ENCODE data around the gene MAMLD1. TPM values are rescaled to one million over a fixed set of nuclear protein-coding genes. Genes with fewer than 3 reads are reported as not detected.

MAMLD1 gene
- total and polyA plus RNA-seq, 9 of the 15 experiments (the other 6 are each of a cell fraction or from before 2014, with no cell fraction given): 0.12 to 0.18 TPM; not detected in 7

DNA sequence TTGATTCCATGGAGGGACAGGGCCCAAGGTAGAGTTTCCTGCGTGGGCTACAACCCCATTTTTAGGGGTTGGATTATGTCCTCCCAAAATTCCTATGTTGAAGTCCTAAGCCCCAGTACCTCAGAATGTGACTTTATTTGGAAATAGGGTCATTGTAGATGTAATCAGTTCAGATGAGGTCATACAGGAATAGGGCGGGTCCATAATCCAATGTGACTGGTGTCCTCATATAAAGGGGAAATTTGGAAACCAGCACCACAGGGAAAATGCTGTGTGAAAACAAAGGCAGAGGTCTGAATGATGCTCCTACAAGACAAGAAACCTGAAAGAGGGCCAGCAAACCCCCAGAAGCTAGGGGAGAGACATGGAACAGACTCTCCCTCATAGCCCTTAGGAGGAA, 31.1 kb upstream of the MAMLD1 start:
- no peaks in the 10 kb centered on the region for H3K9me1 ChIP-seq (ENCODE audit: control insufficient read depth, insufficient read depth, low read length)
- H3K36me3 ChIP-seq (ENCODE audit: control insufficient read depth, insufficient read depth, low read length): no peaks in the 10 kb centered on the region
- ChIA-PET POLR2A (no interaction called here), CTCF (ENCODE audit: low intra/inter-chr PET ratio) (no interaction called here)
- H2AFZ ChIP-seq (ENCODE audit: low read depth, low read length): no peak overlapping the region
- no peak for DNase-seq (ENCODE audit: extremely low read depth in 1 of 4, low spot score in 3 of 4)
- no peak overlapping the region for H3K4me2 ChIP-seq (ENCODE audit: insufficient read depth, low read length)
- peaks cover 0 to 3% of the 10 kb centered on the region in 2 experiments; a peak in 1 of 5 replicates for H3K27me3 ChIP-seq (ENCODE audit: control insufficient read depth in 2 of 2, insufficient read depth in 2 of 2, low read length in 2 of 2)
- intact Hi-C loops (cut with micrococcal nuclease) (no loop called here), in situ Hi-C loops (cut with MboI) (no loop called here)
- TF ChIP-seq ZNF146 (CRISPR knock-in tag; IDR thresholded peaks at IDR 0.05; ENCODE audit: unreplicated experiment) (no peak), ZNF174 (CRISPR knock-in tag; IDR thresholded peaks at IDR 0.05) (no peak), MEF2D (tag; conservative IDR thresholded peaks at IDR 0.05; ENCODE audit: low read depth) (no peak), RBM39 (optimal IDR thresholded peaks at IDR 0.05; ENCODE audit: low read depth, low read length) (no peak), MCM5 (IDR thresholded peaks at IDR 0.05; ENCODE audit: low read depth) (no peak), ZBED1 (IDR thresholded peaks at IDR 0.05) (no peak), GTF2A2 (tag; IDR thresholded peaks at IDR 0.05) (no peak), TOE1 (IDR thresholded peaks at IDR 0.05; ENCODE audit: borderline replicate concordance) (no peak), TOE1 (CRISPR knock-in tag; IDR thresholded peaks at IDR 0.05; ENCODE audit: borderline replicate concordance, low read depth) (no peak), ATF1 (CRISPR knock-in tag; IDR thresholded peaks at IDR 0.05) (no peak), ATF1 (tag; IDR thresholded peaks at IDR 0.05) (no peak), ZNF717 (CRISPR knock-in tag; IDR thresholded peaks at IDR 0.05) (no peak)
- TF ChIP-seq, protein P1, sequence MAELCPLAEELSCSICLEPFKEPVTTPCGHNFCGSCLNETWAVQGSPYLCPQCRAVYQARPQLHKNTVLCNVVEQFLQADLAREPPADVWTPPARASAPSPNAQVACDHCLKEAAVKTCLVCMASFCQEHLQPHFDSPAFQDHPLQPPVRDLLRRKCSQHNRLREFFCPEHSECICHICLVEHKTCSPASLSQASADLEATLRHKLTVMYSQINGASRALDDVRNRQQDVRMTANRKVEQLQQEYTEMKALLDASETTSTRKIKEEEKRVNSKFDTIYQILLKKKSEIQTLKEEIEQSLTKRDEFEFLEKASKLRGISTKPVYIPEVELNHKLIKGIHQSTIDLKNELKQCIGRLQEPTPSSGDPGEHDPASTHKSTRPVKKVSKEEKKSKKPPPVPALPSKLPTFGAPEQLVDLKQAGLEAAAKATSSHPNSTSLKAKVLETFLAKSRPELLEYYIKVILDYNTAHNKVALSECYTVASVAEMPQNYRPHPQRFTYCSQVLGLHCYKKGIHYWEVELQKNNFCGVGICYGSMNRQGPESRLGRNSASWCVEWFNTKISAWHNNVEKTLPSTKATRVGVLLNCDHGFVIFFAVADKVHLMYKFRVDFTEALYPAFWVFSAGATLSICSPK (IDR thresholded peaks at IDR 0.05; ENCODE audit: borderline replicate concordance): no peak
- TF ChIP-seq, protein P2, sequence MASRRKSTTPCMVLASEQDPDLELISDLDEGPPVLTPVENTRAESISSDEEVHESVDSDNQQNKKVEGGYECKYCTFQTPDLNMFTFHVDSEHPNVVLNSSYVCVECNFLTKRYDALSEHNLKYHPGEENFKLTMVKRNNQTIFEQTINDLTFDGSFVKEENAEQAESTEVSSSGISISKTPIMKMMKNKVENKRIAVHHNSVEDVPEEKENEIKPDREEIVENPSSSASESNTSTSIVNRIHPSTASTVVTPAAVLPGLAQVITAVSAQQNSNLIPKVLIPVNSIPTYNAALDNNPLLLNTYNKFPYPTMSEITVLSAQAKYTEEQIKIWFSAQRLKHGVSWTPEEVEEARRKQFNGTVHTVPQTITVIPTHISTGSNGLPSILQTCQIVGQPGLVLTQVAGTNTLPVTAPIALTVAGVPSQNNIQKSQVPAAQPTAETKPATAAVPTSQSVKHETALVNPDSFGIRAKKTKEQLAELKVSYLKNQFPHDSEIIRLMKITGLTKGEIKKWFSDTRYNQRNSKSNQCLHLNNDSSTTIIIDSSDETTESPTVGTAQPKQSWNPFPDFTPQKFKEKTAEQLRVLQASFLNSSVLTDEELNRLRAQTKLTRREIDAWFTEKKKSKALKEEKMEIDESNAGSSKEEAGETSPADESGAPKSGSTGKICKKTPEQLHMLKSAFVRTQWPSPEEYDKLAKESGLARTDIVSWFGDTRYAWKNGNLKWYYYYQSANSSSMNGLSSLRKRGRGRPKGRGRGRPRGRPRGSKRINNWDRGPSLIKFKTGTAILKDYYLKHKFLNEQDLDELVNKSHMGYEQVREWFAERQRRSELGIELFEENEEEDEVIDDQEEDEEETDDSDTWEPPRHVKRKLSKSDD (conservative IDR thresholded peaks at IDR 0.05; ENCODE audit: low read length): no peak
- 0% methylated on average over 2 of the region's 2 CpGs for WGBS (ENCODE audit: insufficient coverage, low coverage, missing lambda C conversion rate)
- no peaks in the 10 kb centered on the region; a peak in 1 of 5 replicates for H3K4me1 ChIP-seq (replicated peaks in 1 of 2; ENCODE audit: control insufficient read depth in 2 of 2, insufficient read depth in 2 of 2, low read length in 2 of 2)
- H3K9me3 ChIP-seq (replicated peaks; ENCODE audit: control insufficient read depth, insufficient read depth, low read depth, low read length): no peaks in the 10 kb centered on the region
- H4K20me1 ChIP-seq (replicated peaks; ENCODE audit: control insufficient read depth, insufficient read depth, low read length): no peaks in the 10 kb centered on the region
- H3K27ac ChIP-seq (ENCODE audit: extremely low read depth, low read depth, low read length): no peak overlapping the region
- no peak overlapping the region for H3K9ac ChIP-seq (ENCODE audit: insufficient read depth in 1 of 2, low read depth in 2 of 2, low read length in 2 of 2)
- BruUV-seq (replicated peaks): no TSS peak
- H3K79me2 ChIP-seq (ENCODE audit: control insufficient read depth, insufficient read depth, low read length): no peaks in the 10 kb centered on the region
- no peak for FAIRE-seq
- ATAC-seq: no peak
- no peak overlapping the region for H3K4me3 ChIP-seq

Measured in K562 (cell line).